GM13976 (cell line): ENCODE measurements around the gene CDC20.

ENCODE experiments used
- DNase-seq: peaks from one replicate; pipeline ENCODE4 v3.0.0; 2012; ENCODE audit warnings: low spot score
- in situ Hi-C: fragments of 300-500 bp; cut with MboI; formaldehyde crosslinking; loops from one replicate; pipeline ENCODE4 v1.12.0; 2022; ENCODE audit warnings: low sequenced_read_pairs, mixed read lengths, inconsistent platforms; ENCODE audit not compliant: unreplicated experiment
- TF ChIP-seq, protein P1 (sequence below): IDR thresholded peaks from 2 replicates; pipeline ENCODE4 v1.5.1; 2012; ENCODE audit warnings: borderline replicate concordance, mild to moderate bottlenecking; ENCODE audit not compliant: insufficient read depth; ENCODE audit errors: extremely low read depth, missing control alignments, control extremely low read depth

The CDC20 gene

DNA sequence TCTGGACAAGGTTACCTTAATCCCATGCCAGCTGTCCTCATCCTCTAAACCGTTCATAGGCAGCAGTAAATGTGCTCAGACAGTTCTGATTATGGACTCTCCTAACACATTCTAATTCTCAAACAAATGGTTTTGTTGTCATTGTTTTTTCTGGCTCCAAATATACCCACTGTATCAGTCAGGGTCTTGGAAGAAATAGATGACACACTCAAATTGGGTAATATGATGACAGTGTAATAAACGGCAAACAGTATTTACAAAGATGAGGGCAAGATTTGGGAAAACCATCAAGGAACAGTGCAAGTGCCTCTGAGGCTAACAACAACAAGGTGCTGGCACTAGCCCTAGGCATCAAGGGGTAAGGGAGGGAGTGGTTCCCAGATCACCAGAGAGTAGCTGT is 4.3 kb upstream of the CDC20 start:
- TF ChIP-seq, protein P1, sequence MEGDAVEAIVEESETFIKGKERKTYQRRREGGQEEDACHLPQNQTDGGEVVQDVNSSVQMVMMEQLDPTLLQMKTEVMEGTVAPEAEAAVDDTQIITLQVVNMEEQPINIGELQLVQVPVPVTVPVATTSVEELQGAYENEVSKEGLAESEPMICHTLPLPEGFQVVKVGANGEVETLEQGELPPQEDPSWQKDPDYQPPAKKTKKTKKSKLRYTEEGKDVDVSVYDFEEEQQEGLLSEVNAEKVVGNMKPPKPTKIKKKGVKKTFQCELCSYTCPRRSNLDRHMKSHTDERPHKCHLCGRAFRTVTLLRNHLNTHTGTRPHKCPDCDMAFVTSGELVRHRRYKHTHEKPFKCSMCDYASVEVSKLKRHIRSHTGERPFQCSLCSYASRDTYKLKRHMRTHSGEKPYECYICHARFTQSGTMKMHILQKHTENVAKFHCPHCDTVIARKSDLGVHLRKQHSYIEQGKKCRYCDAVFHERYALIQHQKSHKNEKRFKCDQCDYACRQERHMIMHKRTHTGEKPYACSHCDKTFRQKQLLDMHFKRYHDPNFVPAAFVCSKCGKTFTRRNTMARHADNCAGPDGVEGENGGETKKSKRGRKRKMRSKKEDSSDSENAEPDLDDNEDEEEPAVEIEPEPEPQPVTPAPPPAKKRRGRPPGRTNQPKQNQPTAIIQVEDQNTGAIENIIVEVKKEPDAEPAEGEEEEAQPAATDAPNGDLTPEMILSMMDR = no peak
- in situ Hi-C loops = loop anchor here (25.0 kb wide), 1 partner anchor 117 kb away; no protein-coding TSS in a partner anchor
- DNase-seq = no peak

DNA sequence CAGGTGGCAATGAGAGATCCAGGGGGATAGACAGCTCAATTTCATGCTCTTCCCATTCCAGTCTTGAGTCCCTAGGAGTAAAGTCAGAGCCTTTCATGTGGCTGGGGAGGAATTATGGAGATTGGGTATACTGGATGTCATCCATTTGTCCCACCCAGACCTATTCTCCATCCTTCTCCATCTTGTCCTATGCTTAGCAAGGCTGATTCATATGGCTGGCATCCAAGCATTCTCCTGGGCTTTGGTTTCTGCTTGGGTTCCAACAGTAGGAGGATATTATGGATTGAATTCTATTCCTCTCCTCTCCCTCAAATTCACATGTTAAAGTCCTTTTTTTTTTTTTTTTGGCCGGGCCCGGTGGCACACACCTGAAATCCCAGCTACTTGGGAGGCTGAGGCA is 3.8 kb upstream of the CDC20 start:
- no peak for DNase-seq
- in situ Hi-C loops = loop anchor here (25.0 kb wide), 1 partner anchor 118 kb away; no protein-coding TSS in a partner anchor
- TF ChIP-seq, protein P1 = no peak

DNA sequence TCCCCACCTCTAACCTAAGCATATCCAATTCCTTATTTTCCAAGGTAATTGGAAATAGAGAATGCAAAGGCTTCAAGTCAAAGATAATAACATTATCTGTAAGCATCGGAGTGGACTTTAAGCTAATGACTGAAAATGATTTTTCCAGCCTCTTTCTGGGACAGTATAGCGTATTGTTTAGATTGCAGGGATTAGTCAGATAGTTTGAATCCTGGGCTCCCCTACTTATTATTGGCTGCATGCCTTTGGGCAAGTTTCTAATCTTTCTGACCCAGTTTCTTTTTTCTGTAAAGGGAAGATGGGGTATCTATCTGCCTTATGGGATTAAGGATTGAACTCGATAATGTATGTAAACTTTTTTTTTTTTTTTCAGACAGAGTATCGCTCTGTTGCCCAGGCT is 1.5 kb upstream of the CDC20 start:
- no peak for DNase-seq
- TF ChIP-seq, protein P1 = no peak
- in situ Hi-C loops = loop anchor here (25.0 kb wide), 1 partner anchor 120 kb away; no protein-coding TSS in a partner anchor

DNA sequence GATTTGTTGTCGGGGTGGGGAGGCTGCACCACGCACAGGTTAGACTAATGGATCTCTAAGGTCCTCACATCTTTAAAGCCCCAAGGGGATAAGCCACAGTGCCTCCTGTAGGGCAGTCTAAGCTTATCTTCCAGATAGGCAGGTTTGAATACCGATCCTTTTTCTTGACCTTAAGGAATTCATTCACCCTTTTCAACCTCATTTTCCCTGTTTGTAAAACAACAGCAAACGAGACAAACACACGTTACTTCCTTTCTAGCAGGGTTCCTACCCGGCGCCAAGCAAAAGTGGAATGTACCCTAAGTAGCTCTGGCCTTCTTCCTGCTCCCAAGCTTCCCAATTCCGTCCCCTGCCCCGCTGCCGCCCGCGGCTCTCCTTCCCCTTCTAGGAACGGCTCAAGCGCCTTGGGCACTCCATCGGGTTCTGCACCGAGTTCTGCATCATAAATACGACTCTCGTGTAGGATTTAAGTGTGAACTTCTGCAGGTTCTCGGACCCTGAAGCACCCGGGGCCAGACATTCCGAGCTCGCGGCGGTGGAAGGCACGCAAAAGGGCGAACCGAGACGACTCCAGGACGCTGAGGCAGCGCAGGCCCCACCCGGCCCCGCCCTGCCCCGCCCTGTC is 548 bp upstream of the CDC20 start:
- TF ChIP-seq, protein P1 = peak; percentile 12
- in situ Hi-C loops = loop anchor here (25.0 kb wide), 1 partner anchor 121 kb away; no protein-coding TSS in a partner anchor
- DNase-seq = peak; percentile 73

DNA sequence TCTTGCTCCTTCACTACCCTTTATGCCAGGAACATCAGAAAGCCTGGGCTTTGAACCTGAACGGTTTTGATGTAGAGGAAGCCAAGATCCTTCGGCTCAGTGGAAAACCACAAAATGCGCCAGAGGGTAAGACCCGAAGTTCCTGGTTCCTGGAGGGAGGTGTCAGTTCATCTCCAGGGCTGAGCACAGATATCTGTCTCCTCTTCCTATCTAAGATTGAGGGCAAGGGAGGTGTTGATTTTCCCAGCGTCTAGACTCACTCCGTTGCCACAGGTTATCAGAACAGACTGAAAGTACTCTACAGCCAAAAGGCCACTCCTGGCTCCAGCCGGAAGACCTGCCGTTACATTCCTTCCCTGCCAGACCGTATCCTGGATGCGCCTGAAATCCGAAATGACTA is 915 bp downstream of the CDC20 start:
- in situ Hi-C loops = loop anchor here (25.0 kb wide), 1 partner anchor 122 kb away; no protein-coding TSS in a partner anchor
- TF ChIP-seq, protein P1 = no peak
- no peak for DNase-seq

DNA sequence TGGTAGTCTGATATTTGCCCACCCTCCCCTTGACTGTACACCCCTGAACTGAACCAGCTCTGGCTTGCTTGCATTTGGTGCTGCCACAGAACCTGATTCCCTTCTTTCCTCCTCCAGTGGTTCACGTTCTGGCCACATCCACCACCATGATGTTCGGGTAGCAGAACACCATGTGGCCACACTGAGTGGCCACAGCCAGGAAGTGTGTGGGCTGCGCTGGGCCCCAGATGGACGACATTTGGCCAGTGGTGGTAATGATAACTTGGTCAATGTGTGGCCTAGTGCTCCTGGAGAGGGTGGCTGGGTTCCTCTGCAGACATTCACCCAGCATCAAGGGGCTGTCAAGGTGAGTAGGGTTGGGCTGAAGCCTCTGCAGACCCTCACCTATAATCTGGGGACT is 1.8 kb downstream of the CDC20 start:
- DNase-seq = peak; percentile 15
- TF ChIP-seq, protein P1 = no peak
- in situ Hi-C loops = loop anchor here (25.0 kb wide), 1 partner anchor 123 kb away; no protein-coding TSS in a partner anchor
